Measurements from ENCODE around the gene CDK2. TPM values are rescaled to one million over a fixed set of nuclear protein-coding genes. Genes with fewer than 3 reads are reported as not detected.
A peak's percentile ranks its signal among the peaks of the same experiment; 100 is the strongest.

CDK2 gene
- total and polyA plus RNA-seq, 9 of the 15 experiments (the other 6 are each of a cell fraction or from before 2014, with no cell fraction given): 17.4 to 213 (median 109) TPM

GRCh38 chr12:55973599-55974307 is 7.1 kb downstream of the CDK2 start, which contains the start of gene RAB5B (continued):
- TF ChIP-seq UBTF (IDR thresholded peaks at IDR 0.05; ENCODE audit: borderline replicate concordance in 1 of 2, low read depth in 2 of 2, low read length in 2 of 2) (0 out of 4 replicates have a peak, but pooled peaks of 1 of the 2 experiments have one; percentile 26), POLR2H (tag; IDR thresholded peaks at IDR 0.05; ENCODE audit: low read depth) (peak; percentile 54), TEAD4 (IDR thresholded peaks at IDR 0.05; ENCODE audit: low read length) (0 out of 2 replicates have a peak, but pooled peaks have one; percentile 25), TEAD4 (CRISPR knock-in tag; IDR thresholded peaks at IDR 0.05; ENCODE audit: borderline replicate concordance) (no peak), POLR2B (IDR thresholded peaks at IDR 0.05; ENCODE audit: low read depth, partially characterized antibody) (peak; percentile 93), SUPT5H (IDR thresholded peaks at IDR 0.05) (peak; percentile 91), STAT6 (CRISPR knock-in tag; IDR thresholded peaks at IDR 0.05) (0 out of 2 replicates have a peak, but pooled peaks have one; percentile 23), SMAD1 (IDR thresholded peaks at IDR 0.05; ENCODE audit: low read depth, low read length, partially characterized antibody) (peak; percentile 41), ZBTB26 (CRISPR knock-in tag; IDR thresholded peaks at IDR 0.05) (no peak), ZFP30 (CRISPR knock-in tag; IDR thresholded peaks at IDR 0.05; ENCODE audit: borderline replicate concordance) (no peak), SMARCE1 (IDR thresholded peaks at IDR 0.05) (no peak)
- TF ChIP-seq, protein P1, sequence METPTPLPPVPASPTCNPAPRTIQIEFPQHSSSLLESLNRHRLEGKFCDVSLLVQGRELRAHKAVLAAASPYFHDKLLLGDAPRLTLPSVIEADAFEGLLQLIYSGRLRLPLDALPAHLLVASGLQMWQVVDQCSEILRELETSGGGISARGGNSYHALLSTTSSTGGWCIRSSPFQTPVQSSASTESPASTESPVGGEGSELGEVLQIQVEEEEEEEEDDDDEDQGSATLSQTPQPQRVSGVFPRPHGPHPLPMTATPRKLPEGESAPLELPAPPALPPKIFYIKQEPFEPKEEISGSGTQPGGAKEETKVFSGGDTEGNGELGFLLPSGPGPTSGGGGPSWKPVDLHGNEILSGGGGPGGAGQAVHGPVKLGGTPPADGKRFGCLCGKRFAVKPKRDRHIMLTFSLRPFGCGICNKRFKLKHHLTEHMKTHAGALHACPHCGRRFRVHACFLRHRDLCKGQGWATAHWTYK (CRISPR knock-in tag; IDR thresholded peaks at IDR 0.05): peak; percentile 28; the same call in 1 of the 2 replicates
- TF ChIP-seq, protein P2, sequence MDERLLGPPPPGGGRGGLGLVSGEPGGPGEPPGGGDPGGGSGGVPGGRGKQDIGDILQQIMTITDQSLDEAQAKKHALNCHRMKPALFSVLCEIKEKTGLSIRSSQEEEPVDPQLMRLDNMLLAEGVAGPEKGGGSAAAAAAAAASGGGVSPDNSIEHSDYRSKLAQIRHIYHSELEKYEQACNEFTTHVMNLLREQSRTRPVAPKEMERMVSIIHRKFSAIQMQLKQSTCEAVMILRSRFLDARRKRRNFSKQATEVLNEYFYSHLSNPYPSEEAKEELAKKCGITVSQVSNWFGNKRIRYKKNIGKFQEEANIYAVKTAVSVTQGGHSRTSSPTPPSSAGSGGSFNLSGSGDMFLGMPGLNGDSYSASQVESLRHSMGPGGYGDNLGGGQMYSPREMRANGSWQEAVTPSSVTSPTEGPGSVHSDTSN (CRISPR knock-in tag; IDR thresholded peaks at IDR 0.05; ENCODE audit: low read depth): peak; percentile 94
- TF ChIP-seq, protein P2 (tag; conservative IDR thresholded peaks at IDR 0.05; ENCODE audit: low read depth): peak; percentile 100
